ENCODE data around the gene C3. TPM values are rescaled to one million over a fixed set of nuclear protein-coding genes. Genes with fewer than 3 reads are reported as not detected.

The C3 gene
- total and polyA plus RNA-seq, 2 experiments from 2014 or later: 556 to 563 TPM

DNA sequence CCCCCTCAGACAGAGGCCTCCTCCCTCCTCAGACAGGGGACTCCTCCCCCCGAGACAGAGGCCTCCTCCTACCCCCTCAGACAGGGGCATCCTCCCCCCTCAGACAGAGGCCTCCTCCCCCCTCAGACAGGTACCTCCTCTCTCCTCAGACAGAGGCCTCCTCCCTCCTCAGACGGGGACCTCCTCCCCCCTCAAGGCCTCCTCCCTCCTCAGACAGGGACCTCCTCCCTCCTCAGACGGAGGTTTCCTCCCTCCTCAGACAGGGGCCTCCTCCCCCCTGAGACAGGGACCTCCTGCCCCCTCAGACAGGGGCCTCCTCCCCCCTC lies 13.9 kb downstream of the C3 start:
- no peak for DNase-seq (ENCODE audit: low spot score)
- Histone ChIP-seq H3K27ac (no peak overlapping the region), H3K9me3 (ENCODE audit: low read depth) (no peaks in the 10 kb centered on the region), H3K9me2 (replicated peaks; ENCODE audit: insufficient read depth) (no peaks in the 10 kb centered on the region), H2AFZ (no peak overlapping the region), H4K20me1 (ENCODE audit: insufficient read depth, poor library complexity, severe bottlenecking) (no peaks in the 10 kb centered on the region), H3K4me2 (no peak overlapping the region), H3K4me3 (no peak overlapping the region), H3K36me3 (replicated peaks; ENCODE audit: insufficient read depth, low read depth) (no peaks in the 10 kb centered on the region), H3K79me2 (no peaks in the 10 kb centered on the region), H3K4me1 (ENCODE audit: insufficient read depth) (no peaks in the 10 kb centered on the region), H3K27me3 (peaks cover 28% of the 10 kb centered on the region)
- TF ChIP-seq EZH2phosphoT487 (IDR thresholded peaks at IDR 0.05; ENCODE audit: low read depth, severe bottlenecking, unreplicated experiment) (no peak), EZH2 (IDR thresholded peaks at IDR 0.05; ENCODE audit: borderline replicate concordance) (no peak)
- TF ChIP-seq, protein P1, sequence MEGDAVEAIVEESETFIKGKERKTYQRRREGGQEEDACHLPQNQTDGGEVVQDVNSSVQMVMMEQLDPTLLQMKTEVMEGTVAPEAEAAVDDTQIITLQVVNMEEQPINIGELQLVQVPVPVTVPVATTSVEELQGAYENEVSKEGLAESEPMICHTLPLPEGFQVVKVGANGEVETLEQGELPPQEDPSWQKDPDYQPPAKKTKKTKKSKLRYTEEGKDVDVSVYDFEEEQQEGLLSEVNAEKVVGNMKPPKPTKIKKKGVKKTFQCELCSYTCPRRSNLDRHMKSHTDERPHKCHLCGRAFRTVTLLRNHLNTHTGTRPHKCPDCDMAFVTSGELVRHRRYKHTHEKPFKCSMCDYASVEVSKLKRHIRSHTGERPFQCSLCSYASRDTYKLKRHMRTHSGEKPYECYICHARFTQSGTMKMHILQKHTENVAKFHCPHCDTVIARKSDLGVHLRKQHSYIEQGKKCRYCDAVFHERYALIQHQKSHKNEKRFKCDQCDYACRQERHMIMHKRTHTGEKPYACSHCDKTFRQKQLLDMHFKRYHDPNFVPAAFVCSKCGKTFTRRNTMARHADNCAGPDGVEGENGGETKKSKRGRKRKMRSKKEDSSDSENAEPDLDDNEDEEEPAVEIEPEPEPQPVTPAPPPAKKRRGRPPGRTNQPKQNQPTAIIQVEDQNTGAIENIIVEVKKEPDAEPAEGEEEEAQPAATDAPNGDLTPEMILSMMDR (IDR thresholded peaks at IDR 0.05; ENCODE audit: poor library complexity): no peak
- WGBS (ENCODE audit: low lambda C conversion rate, missing lambda C conversion rate): no CpG with 5 or more reads among the region's 3 CpGs

DNA sequence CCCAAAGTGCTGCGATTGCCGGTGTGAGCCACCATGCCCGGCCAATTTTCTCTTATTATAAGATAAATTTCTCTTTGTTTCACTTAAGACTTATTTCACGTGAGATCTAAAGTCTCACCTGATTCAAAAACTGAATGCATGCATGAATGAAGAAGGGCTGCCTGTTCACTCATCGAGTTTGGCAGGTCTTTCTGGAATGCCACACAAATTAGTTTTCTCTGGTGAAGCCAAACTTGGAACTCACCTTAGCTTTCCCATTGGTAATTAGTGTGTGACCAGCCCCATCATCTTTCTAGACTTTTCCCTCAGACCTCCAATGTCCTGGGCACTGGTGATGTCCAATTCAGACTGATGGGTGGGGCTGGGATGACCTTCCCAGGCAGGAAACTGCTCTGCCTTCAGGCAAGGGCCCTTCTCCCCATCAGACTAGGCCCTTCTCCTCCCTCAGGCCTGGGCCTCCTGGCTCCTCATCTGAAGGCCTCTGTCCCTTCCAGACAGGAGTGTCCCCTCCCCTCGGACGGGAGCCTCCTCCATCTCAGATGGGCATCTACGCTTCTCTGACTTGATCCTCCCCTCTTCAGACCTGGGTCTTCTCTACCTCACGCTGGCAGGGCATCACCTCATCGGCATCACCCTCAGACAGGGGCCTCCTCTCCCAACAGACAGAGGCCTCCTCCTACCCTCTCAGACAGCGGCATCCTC lies 14.4 kb downstream of the C3 start:
- Histone ChIP-seq H3K4me3 (no peak overlapping the region), H3K9me2 (replicated peaks; ENCODE audit: insufficient read depth) (no peaks in the 10 kb centered on the region)

DNA sequence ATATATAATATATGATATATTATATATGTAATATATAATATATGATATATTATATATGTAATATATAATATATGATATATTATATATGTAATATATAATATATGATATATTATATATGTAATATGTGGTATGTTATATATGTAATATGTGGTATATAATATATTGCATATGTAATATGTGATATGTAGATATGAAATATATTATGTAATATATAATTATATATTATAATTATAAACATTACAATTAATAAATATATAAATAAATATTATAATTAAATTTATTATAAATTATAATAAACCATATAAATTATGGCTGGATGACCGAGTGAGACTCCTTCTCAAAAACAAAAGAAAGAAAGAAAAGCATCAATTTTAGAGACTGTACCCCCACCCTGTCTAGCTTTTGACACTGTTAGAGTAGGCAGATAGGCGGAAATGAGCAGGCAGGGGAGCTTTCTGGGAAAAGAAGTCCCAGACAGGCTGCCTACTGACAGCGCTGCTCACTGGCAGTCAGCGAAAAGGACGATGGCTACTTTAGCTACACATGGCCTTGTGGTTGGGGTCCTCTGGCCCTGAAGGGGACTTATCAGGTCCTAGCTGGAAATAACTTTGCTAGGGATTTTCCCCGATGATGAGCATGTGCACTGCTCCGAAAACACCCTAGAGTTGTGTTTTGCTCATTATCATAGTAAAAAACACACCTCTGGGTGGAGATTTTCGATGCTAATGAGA lies 19.7 kb downstream of the C3 start:
- Histone ChIP-seq H3K36me3 (replicated peaks; ENCODE audit: insufficient read depth, low read depth) (no peaks in the 10 kb centered on the region), H4K20me1 (ENCODE audit: insufficient read depth, poor library complexity, severe bottlenecking) (no peaks in the 10 kb centered on the region), H3K4me3 (no peak overlapping the region), H3K27ac (no peak overlapping the region), H3K4me2 (no peak overlapping the region), H3K79me2 (no peaks in the 10 kb centered on the region), H3K9me3 (ENCODE audit: low read depth) (no peaks in the 10 kb centered on the region), H2AFZ (no peak overlapping the region), H3K27me3 (no peaks in the 10 kb centered on the region), H3K9me2 (replicated peaks; ENCODE audit: insufficient read depth) (no peaks in the 10 kb centered on the region), H3K4me1 (ENCODE audit: insufficient read depth) (no peaks in the 10 kb centered on the region)
- DNase-seq (ENCODE audit: low spot score): no peak
- TF ChIP-seq EZH2 (IDR thresholded peaks at IDR 0.05; ENCODE audit: borderline replicate concordance) (no peak), EZH2phosphoT487 (IDR thresholded peaks at IDR 0.05; ENCODE audit: low read depth, severe bottlenecking, unreplicated experiment) (no peak)
- TF ChIP-seq, protein P1 (IDR thresholded peaks at IDR 0.05; ENCODE audit: poor library complexity): no peak
- 89% methylated on average over 8 of the region's 8 CpGs for WGBS (ENCODE audit: low lambda C conversion rate, missing lambda C conversion rate)

More for the DNA sequence above, 14.4 kb downstream of the C3 start:
- Histone ChIP-seq H3K9me3 (ENCODE audit: low read depth) (no peaks in the 10 kb centered on the region), H3K4me1 (ENCODE audit: insufficient read depth) (no peaks in the 10 kb centered on the region), H4K20me1 (ENCODE audit: insufficient read depth, poor library complexity, severe bottlenecking) (no peaks in the 10 kb centered on the region), H3K27me3 (peaks cover 23% of the 10 kb centered on the region), H3K4me2 (no peak overlapping the region), H3K79me2 (no peaks in the 10 kb centered on the region), H3K36me3 (replicated peaks; ENCODE audit: insufficient read depth, low read depth) (no peaks in the 10 kb centered on the region), H3K27ac (no peak overlapping the region), H2AFZ (no peak overlapping the region)
- 82% methylated on average over 8 of the region's 11 CpGs for WGBS (ENCODE audit: low lambda C conversion rate, missing lambda C conversion rate)
- no peak for DNase-seq (ENCODE audit: low spot score)
- TF ChIP-seq, protein P1 (IDR thresholded peaks at IDR 0.05; ENCODE audit: poor library complexity): no peak
- TF ChIP-seq EZH2phosphoT487 (IDR thresholded peaks at IDR 0.05; ENCODE audit: low read depth, severe bottlenecking, unreplicated experiment): no peak
- no peak for TF ChIP-seq EZH2 (IDR thresholded peaks at IDR 0.05; ENCODE audit: borderline replicate concordance)

Measured in hepatocyte (in vitro differentiated cells).